Ovary (tissue), 3 donors: ENCODE measurements around the gene IGDCC3.

ENCODE experiments used
- EP300 ChIP-seq: sonication (generic); formaldehyde crosslinking; IDR thresholded peaks from one replicate; pipeline ENCODE4 v1.6.1; 2017; ENCODE audit warnings: antibody characterized with exemption
- POLR2A ChIP-seq: fragments of 450-650 bp; IDR thresholded peaks from one replicate; pipeline ENCODE4 v1.6.1; 2017; ENCODE audit warnings: antibody characterized with exemption, mild to moderate bottlenecking, moderate library complexity
- TF ChIP-seq, protein P1 (sequence below), 3 donors: fragments of 450-650 bp in 2 of 3; fragments of 200-600 bp in 1 of 3; IDR thresholded peaks; one replicate each; pipeline versions ENCODE4 v1.5.1 to v1.8.0; 2016 to 2022; ENCODE audit warnings: antibody characterized with exemption in 3 of 3, mild to moderate bottlenecking in 1 of 3
- donor health status: DM: no; HTN: no; CAD: no.

DNA sequence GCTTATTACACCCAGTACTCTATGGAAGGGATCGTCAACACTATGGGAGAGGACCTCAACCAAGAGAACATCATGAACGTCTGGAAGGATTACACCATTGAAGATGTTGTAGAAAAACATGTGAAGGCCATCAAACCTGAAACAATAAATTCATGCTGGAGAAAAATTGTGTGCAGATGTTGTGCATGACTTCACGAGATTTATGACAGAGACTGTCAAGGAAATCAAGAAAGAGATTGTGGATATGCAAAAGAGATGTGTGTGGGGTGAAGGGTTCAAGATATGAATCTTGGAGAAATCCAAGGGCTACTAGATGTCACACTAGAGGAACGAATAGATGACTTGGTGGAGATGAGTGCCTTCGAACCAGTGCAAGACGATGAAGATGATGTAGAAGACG, 87.6 kb downstream of the IGDCC3 start:
- TF ChIP-seq POLR2A (no peak), EP300 (no peak)
- TF ChIP-seq, protein P1, sequence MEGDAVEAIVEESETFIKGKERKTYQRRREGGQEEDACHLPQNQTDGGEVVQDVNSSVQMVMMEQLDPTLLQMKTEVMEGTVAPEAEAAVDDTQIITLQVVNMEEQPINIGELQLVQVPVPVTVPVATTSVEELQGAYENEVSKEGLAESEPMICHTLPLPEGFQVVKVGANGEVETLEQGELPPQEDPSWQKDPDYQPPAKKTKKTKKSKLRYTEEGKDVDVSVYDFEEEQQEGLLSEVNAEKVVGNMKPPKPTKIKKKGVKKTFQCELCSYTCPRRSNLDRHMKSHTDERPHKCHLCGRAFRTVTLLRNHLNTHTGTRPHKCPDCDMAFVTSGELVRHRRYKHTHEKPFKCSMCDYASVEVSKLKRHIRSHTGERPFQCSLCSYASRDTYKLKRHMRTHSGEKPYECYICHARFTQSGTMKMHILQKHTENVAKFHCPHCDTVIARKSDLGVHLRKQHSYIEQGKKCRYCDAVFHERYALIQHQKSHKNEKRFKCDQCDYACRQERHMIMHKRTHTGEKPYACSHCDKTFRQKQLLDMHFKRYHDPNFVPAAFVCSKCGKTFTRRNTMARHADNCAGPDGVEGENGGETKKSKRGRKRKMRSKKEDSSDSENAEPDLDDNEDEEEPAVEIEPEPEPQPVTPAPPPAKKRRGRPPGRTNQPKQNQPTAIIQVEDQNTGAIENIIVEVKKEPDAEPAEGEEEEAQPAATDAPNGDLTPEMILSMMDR (IDR thresholded peaks at IDR 0.05) = no peak
